GM21360 (cell line): ENCODE data around the gene VSTM4.

Source experiments
- ATAC-seq: cut with Tn5 transposase; IDR thresholded peaks from one replicate; pipeline ENCODE4 v1.9.1; 2021; ENCODE audit warnings: mild to moderate bottlenecking, moderate library complexity; ENCODE audit not compliant: unreplicated experiment

VSTM4 gene

GRCh38 chr10:49143249-49143648 lies 27.9 kb upstream of the VSTM4 start:
- no peak for ATAC-seq

- ATAC-seq: no peak
These were observed 26.4 kb upstream of the VSTM4 start for GRCh38 chr10:49141541-49142332.

GRCh38 chr10:49140304-49141177 lies 25.2 kb upstream of the VSTM4 start:
- ATAC-seq: no peak

GRCh38 chr10:49139846-49140195 lies 24.5 kb upstream of the VSTM4 start:
- no peak for ATAC-seq

- no peak for ATAC-seq
These were observed 23.9 kb upstream of the VSTM4 start for GRCh38 chr10:49139028-49139845.

- no peak for ATAC-seq
These were observed 23.1 kb upstream of the VSTM4 start for GRCh38 chr10:49138361-49138891.

GRCh38 chr10:49136525-49136924 lies 21.2 kb upstream of the VSTM4 start:
- no peak for ATAC-seq

GRCh38 chr10:49135575-49136313 lies 20.4 kb upstream of the VSTM4 start:
- ATAC-seq: no peak

GRCh38 chr10:49134327-49134726 lies 19.0 kb upstream of the VSTM4 start:
- ATAC-seq: no peak

GRCh38 chr10:49133706-49134248 lies 18.5 kb upstream of the VSTM4 start, which contains the start of gene FAM170B:
TSS of gene FAM170B (minus strand) at chr10:49134021. CDS start at chr10:49133918, 103 bp downstream.
- no peak for ATAC-seq

GRCh38 chr10:49132362-49132737 lies 17.0 kb upstream of the VSTM4 start:
- ATAC-seq: no peak

- ATAC-seq: no peak
These were observed 16.4 kb upstream of the VSTM4 start for GRCh38 chr10:49131507-49132361.

- no peak for ATAC-seq
These were observed 14.1 kb upstream of the VSTM4 start for GRCh38 chr10:49129376-49129775.

GRCh38 chr10:49128854-49129253 lies 13.5 kb upstream of the VSTM4 start:
- ATAC-seq: no peak

- no peak for ATAC-seq
These were observed 8.9 kb upstream of the VSTM4 start for GRCh38 chr10:49123981-49124950.

GRCh38 chr10:49120911-49121310 lies 5.6 kb upstream of the VSTM4 start:
- ATAC-seq: no peak

- no peak for ATAC-seq
These were observed 4.4 kb upstream of the VSTM4 start for GRCh38 chr10:49119746-49120145.
